Ascending aorta (tissue), 2 donors: ENCODE data around the gene PALM. TPM values are rescaled to one million over a fixed set of nuclear protein-coding genes. Genes with fewer than 3 reads are reported as not detected.
"Not testable (repeated sequence)": the region's sequence is repeated elsewhere in the genome, so short reads cannot be mapped to it uniquely, and the experiment has no call there.

Experiments used
- DNase-seq, 2 donors: peaks; one replicate each; pipeline ENCODE4 v3.0.0-alpha.2; 2019; ENCODE audit warnings: low spot score in 2 of 2
- H3K27ac ChIP-seq, 2 donors: fragments of 200-600 bp; sonication (generic); one replicate each; pipeline ENCODE4 v1.5.1; 2016 to 2017; ENCODE audit warnings: mild to moderate bottlenecking in 1 of 2
- H3K27me3 ChIP-seq: fragments of 200-600 bp; sonication (generic); one replicate; pipeline ENCODE4 v1.5.1; 2017
- H3K36me3 ChIP-seq, 2 donors: fragments of 200-600 bp; sonication (generic); one replicate each; pipeline ENCODE4 v1.5.1; 2016
- H3K4me1 ChIP-seq, 2 donors: fragments of 200-600 bp; sonication (generic); one replicate each; pipeline ENCODE4 v1.5.1; 2016 to 2017; ENCODE audit warnings: mild to moderate bottlenecking in 1 of 2
- H3K4me3 ChIP-seq, 2 donors: fragments of 200-600 bp; sonication (generic); one replicate each; pipeline ENCODE4 v1.5.1; 2016 to 2017; ENCODE audit warnings: mild to moderate bottlenecking in 1 of 2
- H3K9me3 ChIP-seq, 2 donors: fragments of 200-600 bp; sonication (generic); one replicate each; pipeline ENCODE4 v1.5.1; 2016
- CTCF ChIP-seq, 3 experiments: fragments of 200-600 bp in 2 of 3; fragments of 450-650 bp in 1 of 3; sonication (generic) in 2 of 3; IDR thresholded peaks; one replicate each; pipeline ENCODE4 v1.5.1; 2016 to 2019; ENCODE audit warnings: antibody characterized with exemption in 3 of 3, mild to moderate bottlenecking in 1 of 3, moderate library complexity in 1 of 3
- intact Hi-C: fragments of 100-400 bp; cut with DNase I; formaldehyde crosslinking; loops from one replicate; pipeline ENCODE4 v1.15.1; 2023
- total RNA-seq: library from RNA; depleted of rRNA; stranded (reverse); fragments of >200 nt; gene quantifications from one replicate; pipeline ENCODE4 v1.1.0, GENCODE V29; 2016

PALM gene
- total RNA-seq, 1 donor from 2014 or later = 107 TPM

DNA sequence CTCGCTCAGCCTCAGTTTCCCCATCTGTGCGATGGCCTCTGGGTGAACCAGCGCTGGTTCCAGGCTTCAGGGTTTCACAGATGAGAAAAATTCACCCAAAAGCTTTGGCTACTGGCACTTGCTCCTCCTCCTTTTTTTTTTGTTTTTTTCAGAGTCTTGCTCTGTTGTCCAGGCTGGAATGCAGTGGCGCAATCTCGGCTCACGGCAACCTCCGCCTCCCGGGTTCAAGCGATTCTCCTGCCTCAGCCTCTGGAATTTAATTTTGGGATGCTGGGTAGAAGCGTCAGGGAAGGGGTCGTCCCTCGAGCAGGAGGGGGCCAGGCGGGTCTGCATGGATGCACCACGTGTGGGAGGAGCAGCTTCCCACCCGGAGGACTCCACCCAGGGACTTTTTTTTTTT, 20.5 kb upstream of the PALM start:
- DNase-seq = no peak
- Histone ChIP-seq H3K27me3 (no peaks in the 10 kb centered on the region), H3K36me3 (no peaks in the 10 kb centered on the region), H3K4me1 (no peaks in the 10 kb centered on the region), H3K4me3 (no peak overlapping the region), H3K27ac (no peak overlapping the region), H3K9me3 (no peaks in the 10 kb centered on the region)
- intact Hi-C loops = no loop called here
- TF ChIP-seq CTCF (IDR thresholded peaks at IDR 0.05) = no peak

DNA sequence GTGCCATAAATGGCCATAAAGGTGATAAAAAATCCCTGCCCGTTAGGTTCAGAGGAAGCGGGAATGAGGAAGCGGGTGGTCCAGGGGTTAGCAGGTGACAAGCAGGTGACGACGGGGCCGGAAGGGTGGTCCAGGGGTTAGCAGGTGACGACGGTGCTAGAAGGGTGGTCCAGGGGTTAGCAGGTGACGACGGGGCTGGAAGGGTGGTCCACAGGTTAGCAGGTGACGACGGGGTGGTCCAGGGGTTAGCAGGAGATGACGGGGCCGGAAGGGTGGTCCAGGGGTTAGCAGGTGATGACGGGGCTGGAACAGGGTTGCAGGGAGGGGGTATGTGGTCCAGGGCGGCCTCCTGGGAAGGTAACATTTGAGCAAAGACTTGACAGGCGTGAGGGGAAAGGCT, 19.7 kb upstream of the PALM start:
- Histone ChIP-seq H3K27me3 (no peaks in the 10 kb centered on the region), H3K36me3 (no peaks in the 10 kb centered on the region), H3K9me3 (no peaks in the 10 kb centered on the region), H3K27ac (no peak overlapping the region), H3K4me1 (no peaks in the 10 kb centered on the region), H3K4me3 (no peak overlapping the region)
- no peak for TF ChIP-seq CTCF (IDR thresholded peaks at IDR 0.05)
- intact Hi-C loops = no loop called here
- DNase-seq = no peak

DNA sequence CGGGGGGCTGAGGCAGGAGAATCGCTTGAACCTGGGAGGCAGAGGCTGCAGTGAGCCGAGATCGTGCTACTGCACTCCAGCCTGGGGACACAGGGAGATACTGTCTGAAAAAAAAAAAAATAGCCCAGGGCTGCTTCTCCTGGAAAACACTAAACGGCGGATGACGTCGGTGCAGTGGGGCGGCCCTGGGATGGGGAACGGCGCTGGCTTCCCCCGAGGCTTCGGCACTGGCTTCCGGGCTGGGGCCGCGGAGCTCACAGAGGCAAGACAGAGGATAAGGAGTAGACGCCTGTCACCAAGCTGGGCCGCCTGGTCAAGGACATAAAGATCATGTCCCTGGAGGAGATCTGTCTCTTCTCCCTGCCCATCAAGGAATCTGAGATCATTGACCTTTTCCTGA, 18.5 kb upstream of the PALM start:
- no peaks in the 10 kb centered on the region for H3K36me3 ChIP-seq
- no peaks in the 10 kb centered on the region for H3K4me1 ChIP-seq
- H3K4me3 ChIP-seq = no peak overlapping the region
- intact Hi-C loops = no loop called here
- no peaks in the 10 kb centered on the region for H3K9me3 ChIP-seq
- H3K27me3 ChIP-seq = no peaks in the 10 kb centered on the region
- no peak overlapping the region for H3K27ac ChIP-seq
- DNase-seq = no peak
- no peak for TF ChIP-seq CTCF (IDR thresholded peaks at IDR 0.05)

DNA sequence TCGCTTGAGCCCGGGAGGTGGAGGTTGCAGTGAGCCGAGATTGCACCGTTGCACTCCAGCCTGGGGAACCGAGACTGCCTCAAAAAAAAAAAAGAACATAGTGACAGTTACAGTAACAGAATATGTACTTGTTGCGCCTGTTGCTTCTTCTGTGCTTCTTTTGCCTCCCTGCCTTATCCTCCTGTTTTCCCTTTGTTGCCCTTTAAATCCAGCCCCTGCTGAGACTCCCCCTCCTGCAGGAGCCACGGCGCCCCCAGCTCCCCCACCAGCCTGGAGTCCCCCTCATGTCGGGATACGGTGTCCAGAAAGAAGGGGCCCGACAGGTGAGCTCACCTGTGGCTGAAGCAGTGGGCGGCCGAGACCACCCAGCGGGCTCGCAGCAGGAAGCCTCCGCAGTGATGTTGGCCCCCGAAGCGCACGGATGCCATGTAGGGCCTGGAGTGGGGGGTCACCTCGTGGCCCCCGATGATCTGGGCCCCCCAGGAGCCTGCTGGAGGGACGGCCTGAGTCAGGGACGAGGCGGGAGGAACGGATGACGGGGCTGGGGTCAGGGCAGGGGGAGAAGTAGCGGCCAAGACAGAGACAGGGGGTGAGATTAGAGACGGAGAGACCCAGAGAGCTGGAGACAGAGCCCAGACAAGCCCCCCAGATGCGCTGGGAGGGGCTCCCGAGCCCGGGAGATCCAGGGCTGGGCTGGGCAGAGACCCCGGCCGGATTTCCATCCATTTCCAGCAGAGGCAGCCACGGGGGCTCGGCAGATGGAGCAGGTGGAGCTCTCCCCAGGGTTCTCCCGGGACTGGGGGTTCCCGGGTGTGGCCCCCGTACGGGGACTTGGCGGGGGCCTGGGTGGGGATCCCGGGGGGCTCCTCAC, 14.0 kb upstream of the PALM start:
- no peak overlapping the region for H3K4me3 ChIP-seq
- H3K4me1 ChIP-seq = no peaks in the 10 kb centered on the region
- no peaks in the 10 kb centered on the region for H3K9me3 ChIP-seq
- intact Hi-C loops = no loop called here
- DNase-seq = no peak
- H3K27me3 ChIP-seq = no peaks in the 10 kb centered on the region
- no peak overlapping the region for H3K27ac ChIP-seq
- H3K36me3 ChIP-seq = no peaks in the 10 kb centered on the region
- TF ChIP-seq CTCF (IDR thresholded peaks at IDR 0.05) = no peak

DNA sequence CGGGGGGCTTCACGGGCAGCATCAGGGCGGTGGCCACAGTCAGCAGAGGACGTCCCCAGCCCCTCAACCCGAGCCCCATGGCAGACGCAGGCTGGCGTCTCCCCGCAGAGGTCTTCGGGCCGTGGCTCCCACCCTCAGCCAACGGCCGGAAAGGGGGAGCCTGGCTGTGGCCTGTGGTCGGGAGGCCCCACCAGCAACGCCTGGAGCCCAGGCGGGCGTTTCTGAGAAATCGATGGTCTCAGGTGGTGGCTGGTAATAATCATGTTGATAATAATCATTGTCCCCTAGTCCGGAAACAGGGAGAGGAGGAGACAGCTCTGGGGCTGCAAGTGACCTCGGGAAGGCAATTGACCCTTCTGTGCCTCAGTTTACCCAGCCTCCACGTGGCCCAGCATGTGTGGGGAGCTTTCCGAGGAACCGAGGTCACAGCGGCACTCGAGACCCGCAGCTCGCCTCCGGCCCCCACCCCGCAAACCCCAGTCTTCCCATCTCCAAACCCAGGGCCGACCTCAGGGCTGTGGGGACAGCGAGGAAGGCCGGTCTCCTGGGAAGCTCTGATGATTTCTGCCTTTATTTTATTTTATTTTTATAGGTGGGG, 13.3 kb upstream of the PALM start, which contains the start of gene PRSS57:
Gene PRSS57, minus strand, starts transcription at position 101 of the 598 bp plus-strand sequence. Its CDS starts 22 bp downstream, at position 79.
- intact Hi-C loops = no loop called here
- H3K4me1 ChIP-seq = no peaks in the 10 kb centered on the region
- no peaks in the 10 kb centered on the region for H3K9me3 ChIP-seq
- no peaks in the 10 kb centered on the region for H3K27me3 ChIP-seq
- no peak within 1 kb of the TSS for H3K27ac ChIP-seq
- no peak within 1 kb of the TSS for H3K4me3 ChIP-seq
- DNase-seq = no peak
- no peaks in the 10 kb centered on the region for H3K36me3 ChIP-seq
- TF ChIP-seq CTCF (IDR thresholded peaks at IDR 0.05) = no peak

DNA sequence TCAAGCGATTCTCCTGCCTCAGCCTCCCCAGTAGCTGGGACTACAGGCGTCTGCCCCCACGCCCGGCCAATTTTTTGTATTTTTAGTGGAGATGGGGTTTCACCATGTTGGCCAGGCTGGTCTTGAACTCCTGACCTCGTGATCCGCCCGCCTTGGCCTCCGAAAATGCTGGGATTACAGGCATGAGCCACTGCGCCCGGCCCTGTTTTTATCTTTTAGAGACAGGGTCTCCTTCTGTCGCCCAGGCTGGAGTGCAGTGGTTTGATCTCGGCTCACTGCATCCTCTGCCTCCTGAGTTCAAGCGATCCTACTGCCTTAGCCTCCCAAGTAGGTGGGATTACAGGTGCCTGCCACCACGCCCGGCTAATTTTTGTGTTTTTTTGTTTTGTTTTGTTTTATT, 10.2 kb upstream of the PALM start:
- H3K36me3 ChIP-seq, DNase-seq, H3K27ac ChIP-seq, H3K4me1 ChIP-seq, H3K4me3 ChIP-seq, H3K9me3 ChIP-seq, H3K27me3 ChIP-seq, intact Hi-C loops: not testable (repeated sequence)

- peaks cover 11% of the 10 kb centered on the region for H3K27me3 ChIP-seq
- H3K4me3 ChIP-seq, H3K4me1 ChIP-seq, H3K36me3 ChIP-seq, H3K27ac ChIP-seq, DNase-seq, H3K9me3 ChIP-seq, intact Hi-C loops: not testable (repeated sequence)
Observed at GRCh38 chr19:699885-700284, 8.8 kb upstream of the PALM start.

GRCh38 chr19:702847-703246, 5.9 kb upstream of the PALM start:
- DNase-seq, H3K27ac ChIP-seq, H3K9me3 ChIP-seq, H3K4me3 ChIP-seq, intact Hi-C loops, H3K4me1 ChIP-seq, H3K36me3 ChIP-seq: not testable (repeated sequence)
- peaks cover 11% of the 10 kb centered on the region for H3K27me3 ChIP-seq
